ENCODE data around the gene DYNLT5.
"Not testable (repeated sequence)": the region's sequence is repeated elsewhere in the genome, so short reads cannot be mapped to it uniquely, and the experiment has no call there.

The DYNLT5 gene

GRCh38 chr1:66795839-66796238, 43.6 kb downstream of the DYNLT5 start:
- H3K4me1 ChIP-seq (ENCODE audit: control insufficient read depth, insufficient read depth, low read length); DNase-seq (ENCODE audit: low read depth): not testable (repeated sequence)

GRCh38 chr1:66809245-66809644, 57.0 kb downstream of the DYNLT5 start:
- H3K4me3 ChIP-seq (ENCODE audit: low read length), result peak overlapping the region; percentile 2
- H3K9ac ChIP-seq (ENCODE audit: low read length), result no peak overlapping the region
- no peaks in the 10 kb centered on the region for H3K9me3 ChIP-seq (ENCODE audit: control insufficient read depth, low read length)
- H3K36me3 ChIP-seq (ENCODE audit: control insufficient read depth, insufficient read depth, low read length, severe bottlenecking), result no peaks in the 10 kb centered on the region
- peaks cover 11% of the 10 kb centered on the region for H3K4me1 ChIP-seq (ENCODE audit: control insufficient read depth, insufficient read depth, low read length)
- no peaks in the 10 kb centered on the region for H3K27me3 ChIP-seq (replicated peaks; ENCODE audit: control insufficient read depth, insufficient read depth, low read length)
- no peak for DNase-seq (ENCODE audit: low read depth)

More at GRCh38 chr1:66795839-66796238, 43.6 kb downstream of the DYNLT5 start:
- H3K9ac ChIP-seq (ENCODE audit: low read length); H3K36me3 ChIP-seq (ENCODE audit: control insufficient read depth, insufficient read depth, low read length, severe bottlenecking); H3K27me3 ChIP-seq (replicated peaks; ENCODE audit: control insufficient read depth, insufficient read depth, low read length); H3K9me3 ChIP-seq (ENCODE audit: control insufficient read depth, low read length); H3K4me3 ChIP-seq (ENCODE audit: low read length): not testable (repeated sequence)

GRCh38 chr1:66809736-66810326, 57.6 kb downstream of the DYNLT5 start:
- no peaks in the 10 kb centered on the region for H3K36me3 ChIP-seq (ENCODE audit: control insufficient read depth, insufficient read depth, low read length, severe bottlenecking)
- H3K4me1 ChIP-seq (ENCODE audit: control insufficient read depth, insufficient read depth, low read length), result peaks cover 11% of the 10 kb centered on the region
- H3K27me3 ChIP-seq (replicated peaks; ENCODE audit: control insufficient read depth, insufficient read depth, low read length), result no peaks in the 10 kb centered on the region
- DNase-seq (ENCODE audit: low read depth), result peak; percentile 82
- H3K4me3 ChIP-seq (ENCODE audit: low read length), result peak overlapping the region; percentile 2
- H3K9ac ChIP-seq (ENCODE audit: low read length), result no peak overlapping the region
- no peaks in the 10 kb centered on the region for H3K9me3 ChIP-seq (ENCODE audit: control insufficient read depth, low read length)

GRCh38 chr1:66824771-66825170, 72.5 kb downstream of the DYNLT5 start:
- Histone ChIP-seq H3K36me3 (ENCODE audit: control insufficient read depth, insufficient read depth, low read length, severe bottlenecking) (no peaks in the 10 kb centered on the region), H3K9ac (ENCODE audit: low read length) (no peak overlapping the region), H3K27me3 (replicated peaks; ENCODE audit: control insufficient read depth, insufficient read depth, low read length) (no peaks in the 10 kb centered on the region), H3K4me3 (ENCODE audit: low read length) (no peak overlapping the region), H3K9me3 (ENCODE audit: control insufficient read depth, low read length) (no peaks in the 10 kb centered on the region), H3K4me1 (ENCODE audit: control insufficient read depth, insufficient read depth, low read length) (no peaks in the 10 kb centered on the region)
- no peak for DNase-seq (ENCODE audit: low read depth)

Data from adipocyte (in vitro differentiated cells).